Inflammatory macrophage treated with lipopolysaccharide for 1 hour (primary cell): ENCODE data around the gene SLC35A1.
"Not testable (repeated sequence)": the region's sequence is repeated elsewhere in the genome, so short reads cannot be mapped to it uniquely, and the experiment has no call there.

Experiments used
- DNase-seq, 2 donors: peaks; one replicate each; pipeline ENCODE4 v3.0.0-alpha.2; 2020 to 2022

SLC35A1 gene, protein sequence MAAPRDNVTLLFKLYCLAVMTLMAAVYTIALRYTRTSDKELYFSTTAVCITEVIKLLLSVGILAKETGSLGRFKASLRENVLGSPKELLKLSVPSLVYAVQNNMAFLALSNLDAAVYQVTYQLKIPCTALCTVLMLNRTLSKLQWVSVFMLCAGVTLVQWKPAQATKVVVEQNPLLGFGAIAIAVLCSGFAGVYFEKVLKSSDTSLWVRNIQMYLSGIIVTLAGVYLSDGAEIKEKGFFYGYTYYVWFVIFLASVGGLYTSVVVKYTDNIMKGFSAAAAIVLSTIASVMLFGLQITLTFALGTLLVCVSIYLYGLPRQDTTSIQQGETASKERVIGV

DNA sequence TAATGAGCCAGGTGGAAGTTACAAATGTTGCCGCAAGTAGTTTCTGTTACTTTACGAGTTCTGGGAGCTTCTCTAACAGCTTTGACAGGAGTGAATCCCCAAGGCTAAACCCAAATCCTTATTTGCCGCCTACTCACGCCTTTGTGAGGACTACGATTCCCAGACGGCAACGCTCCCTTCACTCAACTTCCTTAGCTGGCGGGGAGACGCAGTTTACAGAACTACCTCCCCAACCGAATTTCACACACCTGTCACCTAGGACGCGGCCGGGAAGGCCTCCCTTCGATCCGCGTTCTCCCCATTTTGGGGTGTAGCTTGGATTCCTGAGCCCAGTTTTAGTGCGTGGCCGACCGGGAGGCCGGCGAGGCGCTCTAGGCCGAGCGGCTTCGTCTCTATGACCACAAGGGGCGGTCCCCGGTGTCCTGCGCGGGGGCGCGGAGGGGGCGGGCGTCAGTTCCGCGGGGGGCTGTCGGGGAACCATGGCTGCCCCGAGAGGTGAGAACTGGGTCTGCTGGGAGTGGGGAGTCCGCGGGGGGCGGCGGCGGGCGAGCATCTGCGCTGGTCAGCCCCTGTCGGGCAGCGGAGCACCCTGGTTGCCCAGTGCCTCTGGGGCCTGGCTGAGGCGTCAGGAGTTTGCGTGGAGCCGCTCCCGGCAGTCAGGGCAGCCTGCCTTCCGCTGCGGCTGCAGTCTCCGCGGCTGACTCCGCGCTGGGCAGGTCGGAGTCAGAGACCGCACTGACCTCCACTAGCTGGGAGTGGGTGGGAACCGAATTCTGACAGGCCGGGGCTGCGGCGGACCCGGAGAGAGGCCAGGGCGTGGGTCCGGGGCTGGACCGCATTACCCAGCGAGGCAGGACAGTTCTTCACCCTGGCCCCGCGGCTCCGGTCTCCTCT, at the start of gene SLC35A1:
Gene SLC35A1 (plus strand): TSS at position 450 of the 894 bp plus-strand sequence. CDS start 30 bp downstream, at position 480.
- DNase-seq, result peak; percentile 73 to 79

DNA sequence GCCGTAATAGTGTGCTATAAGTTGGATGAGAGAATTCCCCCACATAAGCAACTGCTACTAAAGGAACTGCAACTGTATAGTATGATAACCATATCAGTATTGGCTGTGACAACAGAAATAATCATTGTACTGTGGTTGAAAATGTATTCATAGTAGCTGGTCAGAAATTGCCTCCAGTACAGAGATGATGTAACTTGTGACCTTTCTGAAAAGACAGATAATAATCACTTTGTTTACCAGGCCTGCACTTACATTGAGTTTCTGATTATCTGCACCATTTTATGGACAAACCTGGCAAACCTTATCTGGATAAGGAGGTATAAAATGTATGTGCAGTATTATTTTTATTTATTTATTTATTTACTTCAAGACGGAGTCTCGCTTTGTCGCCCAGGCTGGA, 46.0 kb upstream of the SLC35A1 start:
- DNase-seq, result no peak

DNA sequence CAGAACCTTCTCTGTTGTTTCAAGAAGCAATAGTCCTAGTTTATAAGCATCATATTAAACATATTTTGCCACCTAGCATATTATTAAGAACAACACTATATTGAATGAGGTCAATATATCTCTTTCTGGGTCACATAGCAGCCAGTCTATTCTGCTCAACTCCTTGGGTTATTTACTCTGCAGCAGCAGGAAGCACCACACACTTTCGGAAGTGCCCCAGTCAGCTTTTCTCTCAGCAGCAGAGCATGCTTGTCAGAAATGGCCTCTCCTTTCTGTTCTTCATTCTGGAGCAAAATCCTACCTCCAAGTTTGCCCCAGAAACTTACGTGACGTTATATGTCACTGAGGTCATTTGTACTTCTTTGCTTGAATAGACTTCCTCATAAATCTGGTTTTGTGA, 42.3 kb upstream of the SLC35A1 start:
- DNase-seq, result no peak

DNA sequence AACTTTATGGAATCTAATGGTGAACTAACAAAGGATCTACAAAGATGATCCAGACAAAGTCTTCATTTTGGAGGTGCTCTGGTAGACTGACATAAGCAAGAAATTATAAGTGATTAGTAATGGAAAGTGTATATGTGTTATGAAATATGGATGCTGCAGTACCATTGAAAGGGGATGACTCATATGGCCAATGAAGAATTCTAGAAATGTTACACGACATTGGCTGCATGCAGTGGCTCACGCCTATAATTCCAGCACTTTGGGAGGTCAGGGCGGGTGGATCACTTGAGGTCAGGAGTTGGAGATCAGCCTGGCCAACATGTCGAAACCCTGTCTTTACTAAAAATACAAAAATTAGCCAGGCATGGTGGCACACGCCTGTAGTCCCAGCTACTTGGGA, 41.5 kb upstream of the SLC35A1 start:
- no peak for DNase-seq

DNA sequence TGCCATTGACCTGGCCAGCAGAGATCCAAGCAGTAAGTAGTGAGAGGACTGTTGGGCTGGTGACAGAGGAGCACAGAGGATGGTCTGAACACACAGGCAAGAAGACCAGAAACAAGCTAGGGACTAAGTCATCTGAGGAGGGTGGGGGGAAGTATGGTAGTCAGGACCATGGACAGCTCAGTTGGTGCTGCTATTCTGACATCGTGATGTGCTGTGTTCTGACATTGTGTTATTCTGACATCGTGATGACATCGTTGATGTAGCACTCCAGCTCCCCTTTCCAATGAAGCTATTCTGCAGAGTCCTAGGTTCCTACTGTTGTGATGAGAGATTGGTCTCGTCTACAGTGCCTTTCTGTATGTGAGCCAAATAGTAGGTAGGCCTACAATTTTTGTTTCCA, 36.3 kb upstream of the SLC35A1 start:
- DNase-seq, result peak; percentile 28 to 55

DNA sequence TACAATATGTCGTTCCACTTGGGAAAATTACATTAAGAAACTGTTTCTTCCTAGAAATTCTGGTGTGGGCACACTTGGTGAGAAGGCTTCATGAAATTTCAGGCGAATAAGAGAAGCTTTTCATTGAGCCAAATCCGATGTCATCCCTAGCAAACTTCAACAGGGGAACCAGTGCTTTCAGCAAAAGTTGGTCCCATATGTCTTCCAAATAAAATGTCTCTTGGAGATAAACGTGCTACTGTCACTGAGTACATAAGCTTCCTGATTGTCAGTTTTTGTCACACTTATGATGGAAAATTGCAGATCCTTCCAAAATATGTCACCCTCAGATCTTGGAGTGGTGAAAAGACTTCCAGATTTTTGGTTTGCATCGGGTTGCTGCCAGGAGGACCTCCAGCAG, 31.1 kb upstream of the SLC35A1 start:
- no peak for DNase-seq

DNA sequence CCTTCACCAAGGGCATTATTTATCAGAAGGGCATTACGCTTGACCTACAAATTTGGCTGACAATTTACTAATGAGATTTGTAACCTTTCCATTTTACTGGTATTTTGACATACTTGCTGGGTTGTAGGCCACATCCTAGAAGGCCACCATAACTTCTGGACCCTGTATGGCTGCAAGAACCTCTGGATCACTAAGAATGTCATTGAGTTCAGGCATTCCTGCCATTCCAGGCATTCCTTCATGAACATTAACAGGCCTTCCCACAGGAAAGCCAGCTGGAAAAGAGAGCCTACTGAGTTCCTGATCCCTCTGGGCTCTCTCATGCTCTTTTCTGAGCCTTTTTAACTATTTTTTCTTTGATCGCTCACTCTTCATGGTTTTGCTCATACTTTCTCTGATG, 28.4 kb upstream of the SLC35A1 start:
- no peak for DNase-seq

DNA sequence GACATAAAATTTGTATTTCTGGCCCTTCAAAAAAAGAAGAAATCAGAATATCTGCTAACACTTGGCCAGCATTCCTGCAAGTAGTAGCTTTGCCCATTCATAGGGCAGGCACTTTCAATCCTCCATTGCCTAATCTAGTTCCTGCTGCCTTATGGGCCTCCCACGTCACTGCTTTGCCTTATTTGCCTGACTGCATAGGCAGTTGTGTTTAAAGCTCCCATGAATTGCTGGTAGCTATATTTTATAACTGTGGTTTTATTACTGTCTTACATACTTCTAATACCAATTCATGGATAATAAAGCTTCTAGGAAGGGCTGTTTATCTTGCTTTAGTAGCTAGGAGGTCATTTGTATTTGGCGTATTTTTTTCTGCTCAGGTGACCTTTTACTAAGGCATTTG, 7.7 kb upstream of the SLC35A1 start:
- DNase-seq, result no peak

DNA sequence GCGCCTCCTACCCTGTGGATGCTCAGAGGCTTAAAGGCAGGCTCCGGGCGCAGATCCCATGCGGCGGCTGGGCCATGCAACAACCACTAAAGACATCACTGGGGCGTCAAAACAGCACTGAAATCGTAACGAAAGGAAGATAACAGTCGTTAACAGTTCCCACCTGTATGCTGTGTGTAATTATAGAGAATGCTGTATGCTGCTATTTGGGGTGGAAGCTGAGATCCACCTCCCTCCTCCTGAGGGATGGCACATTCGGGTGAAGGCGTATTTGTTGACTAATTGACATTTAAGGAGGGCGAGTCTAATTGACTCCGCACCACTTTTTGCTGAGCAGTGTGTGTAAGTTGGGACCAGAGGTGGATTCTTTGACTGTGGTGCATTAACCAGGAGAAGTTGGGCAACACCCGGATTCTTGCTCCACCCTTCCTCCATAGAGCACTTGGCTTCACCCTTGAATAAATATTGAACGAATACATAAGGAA, 687 bp downstream of the SLC35A1 start:
- DNase-seq, result peak; percentile 23 to 40

DNA sequence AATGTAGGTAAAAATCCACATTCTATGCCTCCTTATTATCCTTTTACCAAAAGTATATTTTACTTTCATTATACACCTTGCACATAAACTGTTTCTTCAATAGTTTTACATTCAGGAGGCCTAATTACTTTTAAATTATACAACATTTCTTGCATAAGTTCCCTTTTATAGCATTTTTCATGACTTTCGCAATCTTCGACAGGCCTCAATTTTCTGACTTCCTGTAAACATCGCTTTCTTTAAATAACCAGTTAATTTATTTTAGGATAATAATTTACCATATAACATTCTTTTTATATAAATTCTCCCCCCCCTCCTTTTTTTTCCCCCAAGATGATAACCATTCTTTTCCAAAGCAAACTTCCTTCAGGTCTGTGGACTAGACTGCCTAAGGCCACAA, 9.2 kb downstream of the SLC35A1 start:
- DNase-seq, result peak; percentile 47 to 76

DNA sequence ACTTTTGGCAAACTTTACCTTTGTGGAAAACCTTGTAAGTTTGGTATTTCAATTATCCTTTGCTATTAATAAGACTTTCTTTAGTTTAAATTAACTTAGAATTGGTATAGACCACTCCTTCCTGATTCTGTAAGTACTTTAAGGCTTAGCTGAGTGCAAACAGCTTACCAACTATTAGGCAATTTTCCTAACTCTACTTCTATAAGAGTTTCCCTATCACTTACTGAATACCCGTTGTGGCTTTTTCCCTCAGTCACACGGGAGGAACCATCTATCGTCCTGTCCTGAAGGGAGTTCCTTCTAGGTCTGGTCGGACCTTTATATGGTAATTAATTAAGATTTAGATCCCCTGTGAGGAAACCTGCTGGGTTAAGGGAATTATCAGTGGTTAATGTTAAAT, 9.6 kb downstream of the SLC35A1 start:
- peak; percentile 59 to 71 for DNase-seq

DNA sequence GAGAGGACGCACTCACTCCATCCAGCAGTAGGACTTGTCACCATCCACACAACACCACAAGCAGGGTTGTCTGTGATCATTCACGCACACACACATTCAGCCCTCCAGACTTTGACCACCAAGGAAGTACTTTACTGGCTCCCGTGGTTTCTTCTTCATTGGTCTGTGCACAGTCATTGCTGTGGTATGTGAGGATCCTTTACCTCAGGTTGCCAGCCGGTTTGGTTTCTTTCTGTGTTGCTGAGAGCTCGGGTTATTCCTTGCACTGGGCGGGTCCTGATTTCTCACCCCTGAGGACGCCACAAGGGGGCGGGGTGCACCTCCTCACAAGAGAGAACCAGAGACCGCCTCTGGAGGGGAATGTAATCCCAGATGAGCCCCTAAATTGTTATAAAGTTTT, 11.2 kb downstream of the SLC35A1 start:
- peak in 1 of 2 donors; percentile 13 for DNase-seq

DNA sequence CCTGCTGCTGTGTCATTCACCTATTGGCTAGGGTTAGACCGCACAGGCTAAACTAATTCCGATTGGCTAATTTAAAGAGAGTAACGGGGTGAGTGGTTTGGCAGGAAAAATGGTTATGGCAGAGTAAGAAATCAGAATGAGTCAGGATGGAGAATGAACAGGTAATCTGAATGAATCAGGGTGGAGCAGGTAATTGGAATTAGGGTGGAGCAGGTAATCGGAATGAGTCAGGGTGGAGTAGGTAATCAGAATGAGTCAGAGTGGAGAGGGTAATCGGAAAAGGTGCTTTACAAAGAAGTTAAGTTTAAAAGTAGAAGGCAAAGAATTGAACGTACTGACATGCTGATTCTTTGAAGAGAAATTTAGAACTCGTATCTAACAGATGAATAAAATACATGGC, 11.7 kb downstream of the SLC35A1 start:
- DNase-seq, result no peak

DNA sequence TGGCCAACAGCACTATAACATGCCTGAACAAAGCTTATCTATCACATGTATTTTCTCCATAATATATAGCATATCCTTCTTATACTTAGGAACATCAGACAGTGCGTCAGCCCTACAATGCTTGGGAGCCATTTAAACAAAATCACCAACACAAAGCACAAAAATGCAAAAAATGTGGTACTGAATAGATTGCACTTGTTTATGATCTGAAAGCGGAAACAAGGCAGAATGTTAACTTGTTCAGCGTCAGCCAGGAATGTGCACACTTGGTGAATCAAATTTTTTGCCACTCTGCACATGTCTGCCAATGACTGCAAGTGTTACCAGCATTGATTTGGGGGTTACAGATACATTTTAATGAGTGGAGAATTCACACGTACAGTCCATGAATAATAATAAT, 14.8 kb downstream of the SLC35A1 start:
- DNase-seq, result no peak

DNA sequence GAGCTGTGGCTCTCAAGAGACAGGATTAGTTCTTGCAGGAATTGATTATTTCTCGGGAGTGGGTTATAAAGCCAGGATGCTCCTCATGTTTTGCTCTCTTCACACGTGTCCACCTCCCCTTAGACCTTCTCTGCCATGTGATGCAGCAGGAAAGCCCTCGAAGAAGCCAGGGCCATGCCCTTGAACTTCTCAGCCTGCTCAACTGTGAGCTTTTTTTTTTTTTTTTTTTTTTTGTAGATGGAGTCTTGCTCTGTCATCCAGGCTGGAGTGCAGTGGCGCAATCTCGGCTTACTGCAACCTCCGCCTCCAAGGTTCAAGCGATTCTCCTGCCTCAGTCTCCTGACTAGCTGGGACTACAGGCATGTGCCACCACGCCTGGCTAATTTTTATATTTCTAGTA, 16.6 kb downstream of the SLC35A1 start:
- DNase-seq, result not testable (repeated sequence)

DNA sequence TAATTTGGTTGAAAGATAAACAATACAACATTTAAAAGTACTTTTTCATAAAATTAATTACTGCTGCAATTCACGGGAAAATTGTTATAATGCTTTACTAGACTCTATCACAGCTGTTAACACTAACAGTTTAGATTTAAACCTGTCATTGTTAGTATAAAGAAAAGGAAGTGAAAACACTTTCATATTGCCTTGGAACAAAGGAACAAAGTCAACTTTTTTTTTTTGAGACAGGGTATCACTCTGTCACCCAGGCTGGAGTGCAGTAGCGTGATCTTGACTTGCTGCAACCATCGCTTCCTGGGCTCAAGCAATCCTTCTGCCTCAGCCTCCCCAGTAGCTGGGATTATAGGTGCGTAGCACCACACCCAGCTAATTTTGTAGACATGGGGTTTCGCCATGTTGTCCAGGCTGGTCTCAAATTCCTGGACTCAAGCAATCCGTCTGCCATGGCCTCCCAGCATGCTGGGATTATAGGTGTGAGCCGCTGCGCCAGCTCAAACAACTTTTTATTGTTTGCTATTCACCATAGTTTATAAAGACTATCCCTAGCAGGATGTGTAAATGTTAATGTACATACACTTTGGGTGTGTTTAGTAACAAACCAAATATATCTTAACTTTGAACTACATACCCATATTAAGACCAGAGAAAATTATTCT, 22.1 kb downstream of the SLC35A1 start:
- DNase-seq, result no peak

DNA sequence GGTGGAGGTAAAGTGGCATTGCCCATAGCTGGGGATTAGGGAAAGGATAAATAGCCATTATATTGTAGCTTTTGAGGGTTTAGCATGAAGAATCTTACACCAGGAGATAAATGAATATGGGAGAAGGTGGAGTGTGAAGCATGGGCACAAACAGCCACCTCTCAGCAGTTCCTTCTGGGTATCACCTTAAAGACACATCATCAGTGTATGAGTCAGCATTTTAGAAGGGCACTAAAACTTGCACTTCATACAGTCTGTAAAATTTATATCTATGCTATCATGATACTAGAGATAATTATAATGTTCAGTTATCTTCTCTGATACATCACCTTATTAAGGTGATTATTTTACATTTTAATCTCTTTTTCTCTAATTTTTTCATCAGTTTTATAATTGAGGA, 25.3 kb downstream of the SLC35A1 start:
- no peak for DNase-seq

DNA sequence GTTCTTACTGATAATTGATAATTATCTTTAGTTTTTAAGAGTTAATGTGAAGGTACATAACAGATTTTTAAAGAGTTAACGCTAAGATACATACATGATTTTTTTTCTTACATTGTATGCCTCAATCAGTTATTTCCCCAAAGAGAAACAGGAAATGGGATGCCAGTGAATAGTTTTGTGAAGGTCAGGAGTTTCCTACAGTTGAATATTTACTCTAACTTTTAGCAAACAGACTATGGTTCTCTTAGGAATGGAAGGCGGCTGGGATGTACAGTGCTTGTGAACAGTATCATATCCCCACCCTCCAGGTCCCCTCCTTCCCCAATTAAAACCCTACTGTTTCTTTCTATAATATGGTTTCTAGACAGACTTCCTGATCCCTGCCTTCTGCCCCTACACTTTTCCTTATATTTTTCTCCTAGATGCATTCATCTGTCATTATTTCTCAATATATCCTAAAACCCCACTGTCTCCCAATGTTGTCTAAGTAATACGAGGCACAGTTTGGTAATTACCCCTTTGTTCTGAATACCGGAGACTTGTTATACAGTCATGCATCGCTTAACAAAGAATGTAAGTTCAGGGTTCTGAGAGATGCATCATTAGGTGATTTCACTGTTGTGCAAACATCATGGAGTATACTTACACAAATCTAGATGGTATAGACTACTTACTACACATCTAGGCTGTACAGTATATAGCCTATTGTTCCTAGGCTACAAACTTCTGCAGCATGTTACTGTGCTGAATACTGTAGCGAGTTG, 29.2 kb downstream of the SLC35A1 start:
- no peak for DNase-seq

DNA sequence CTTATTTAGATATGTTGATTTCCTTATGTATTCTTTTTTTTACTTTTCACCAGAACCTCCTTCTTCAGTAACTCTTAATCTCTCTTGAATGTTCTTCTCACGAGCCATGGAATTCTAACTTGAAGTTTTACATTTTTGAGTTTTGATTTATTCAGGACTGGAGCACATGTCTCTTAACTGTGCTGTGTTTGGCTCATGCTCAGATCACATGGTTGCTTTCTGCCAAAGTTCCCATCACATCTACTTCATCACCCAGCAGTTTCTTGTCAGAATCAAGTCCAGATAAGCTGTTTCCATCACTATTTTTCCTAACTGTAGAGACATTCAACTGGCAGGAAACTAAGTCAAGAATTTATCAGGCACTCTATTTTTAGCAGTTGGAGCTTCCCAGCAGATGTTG, 31.7 kb downstream of the SLC35A1 start:
- DNase-seq, result no peak

DNA sequence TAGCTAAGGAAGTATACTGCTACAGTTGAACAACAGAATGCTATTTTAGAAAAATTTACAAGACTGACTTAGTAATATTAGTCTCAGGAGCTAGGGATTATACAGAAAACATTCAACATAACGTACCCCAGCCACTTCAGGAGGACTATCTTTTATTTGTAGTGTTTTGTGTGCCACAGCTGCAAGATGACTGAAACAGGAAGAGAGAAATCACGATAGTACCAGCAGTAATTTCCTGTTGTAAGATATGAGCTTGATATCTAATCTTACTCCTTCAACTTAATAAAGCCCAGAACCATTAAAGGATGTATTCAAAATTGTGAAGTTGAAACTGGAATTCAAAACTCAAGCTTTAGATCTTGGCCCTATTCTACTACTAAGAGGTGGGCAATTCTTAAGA, 42.1 kb downstream of the SLC35A1 start:
- DNase-seq, result no peak

DNA sequence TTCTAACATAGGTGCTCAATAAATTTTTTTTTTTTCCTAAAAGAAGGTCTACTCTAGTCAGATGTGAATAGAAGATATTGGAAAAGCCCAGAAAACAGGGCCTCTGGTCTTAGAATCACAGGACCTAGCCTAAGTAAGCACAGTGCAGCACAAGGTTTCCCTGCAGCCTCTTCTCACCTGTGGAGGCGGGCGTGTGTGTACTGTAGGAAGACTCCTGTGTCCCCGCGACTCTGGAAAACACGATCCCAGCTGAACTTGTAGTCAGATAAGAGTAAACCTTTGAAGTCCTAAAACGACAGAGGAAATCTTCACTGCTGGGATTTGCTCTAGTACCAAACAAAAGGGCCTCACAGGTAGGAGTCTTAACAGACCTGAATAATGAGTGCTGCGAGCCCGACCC, 45.7 kb downstream of the SLC35A1 start:
- DNase-seq, result no peak

DNA sequence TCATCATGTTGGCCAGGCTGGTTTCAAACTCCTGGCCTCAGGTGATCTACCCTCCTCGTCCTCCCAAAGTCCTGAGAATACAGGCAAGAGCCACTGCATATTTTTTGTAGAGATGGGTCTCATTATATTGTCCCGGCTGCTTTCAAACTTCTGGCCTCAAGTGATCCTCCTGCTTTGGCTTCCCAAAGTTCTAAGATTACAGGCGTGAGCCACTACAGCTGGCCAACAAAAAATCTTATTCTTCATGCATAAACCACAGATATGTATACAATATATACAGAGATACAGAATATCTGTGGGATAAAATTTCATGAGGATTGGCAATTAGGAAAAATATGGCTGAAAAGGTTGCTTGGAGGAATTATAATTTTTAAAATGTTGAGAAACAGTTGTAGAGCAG, 49.9 kb downstream of the SLC35A1 start:
- DNase-seq, result no peak

DNA sequence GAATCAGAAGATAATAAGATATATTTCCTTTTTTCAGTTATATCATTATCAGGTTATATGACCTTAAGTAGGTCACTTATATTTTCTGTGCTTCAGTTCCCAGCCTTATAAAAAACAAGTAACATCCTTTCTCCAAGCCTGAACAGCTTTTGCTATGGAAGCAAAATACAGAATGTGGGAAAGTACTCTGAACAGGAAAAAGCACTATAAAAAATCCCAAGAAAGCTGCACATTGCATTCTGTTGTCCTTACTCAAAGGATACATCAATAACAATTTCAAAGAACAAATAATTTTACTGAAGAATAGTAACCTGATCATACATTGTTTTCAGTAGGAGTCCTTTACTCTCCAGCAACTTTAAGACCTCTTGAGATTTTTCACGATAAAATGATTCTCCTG, 56.4 kb downstream of the SLC35A1 start:
- DNase-seq, result no peak
